A673 (cell line): ENCODE results near the gene UQCC3.

Experiments
- CTCF ChIP-seq: fragments of 300-800, 200-600 bp; sonication (generic); conservative IDR thresholded peaks from 2 replicates; pipeline ENCODE4 v1.5.1; 2017; ENCODE audit warnings: low read depth, mild to moderate bottlenecking, antibody characterized with exemption, low read length, moderate library complexity, mixed read lengths
- EZH2 ChIP-seq: fragments of 200-600 bp; sonication (generic); IDR thresholded peaks from 2 replicates; pipeline ENCODE4 v1.6.1; 2017; ENCODE audit warnings: borderline replicate concordance, low read depth, mild to moderate bottlenecking, mixed read lengths, antibody characterized with exemption, low read length; ENCODE audit not compliant: poor library complexity, severe bottlenecking

GRCh38 chr11:62632492-62632891, 39.0 kb upstream of the UQCC3 start:
- no peak for TF ChIP-seq CTCF
- TF ChIP-seq EZH2, result no peak
